GM15510 (cell line): Measurements from ENCODE around the gene TP73.

Experiments used
- POLR2A ChIP-seq: IDR thresholded peaks from 3 replicates; pipeline ENCODE4 v1.6.1; 2011; ENCODE audit warnings: borderline replicate concordance; ENCODE audit not compliant: insufficient read length; ENCODE audit errors: extremely low read depth

The TP73 gene

GRCh38 chr1:3678361-3679097, 26.2 kb downstream of the TP73 start:
- no peak for TF ChIP-seq POLR2A

- TF ChIP-seq POLR2A = no peak
Observed at GRCh38 chr1:3679098-3679555, 26.8 kb downstream of the TP73 start.

GRCh38 chr1:3679799-3680453, 27.6 kb downstream of the TP73 start:
- TF ChIP-seq POLR2A = no peak

GRCh38 chr1:3680488-3681230, 28.3 kb downstream of the TP73 start:
- TF ChIP-seq POLR2A = no peak

GRCh38 chr1:3681231-3681897, 29.0 kb downstream of the TP73 start:
- no peak for TF ChIP-seq POLR2A

- no peak for TF ChIP-seq POLR2A
Observed at GRCh38 chr1:3681898-3682806, 29.8 kb downstream of the TP73 start.

GRCh38 chr1:3683197-3683596, 30.9 kb downstream of the TP73 start:
- no peak for TF ChIP-seq POLR2A

GRCh38 chr1:3683992-3684391, 31.7 kb downstream of the TP73 start:
- no peak for TF ChIP-seq POLR2A

- no peak for TF ChIP-seq POLR2A
Observed at GRCh38 chr1:3685222-3685621, 32.9 kb downstream of the TP73 start.

GRCh38 chr1:3685906-3686305, 33.6 kb downstream of the TP73 start:
- TF ChIP-seq POLR2A = no peak

- TF ChIP-seq POLR2A = no peak
Observed at GRCh38 chr1:3687504-3687903, 35.2 kb downstream of the TP73 start.

- TF ChIP-seq POLR2A = no peak
Observed at GRCh38 chr1:3688356-3689137, 36.2 kb downstream of the TP73 start.

- TF ChIP-seq POLR2A = no peak
Observed at GRCh38 chr1:3689138-3689750, 36.9 kb downstream of the TP73 start.
